HL-60/S4 treated with retinoic acid at 250 ng/mL for 4 days and 3 days (cell line): ENCODE results near the gene IFITM5.
"Not testable (repeated sequence)": the region's sequence is repeated elsewhere in the genome, so short reads cannot be mapped to it uniquely, and the experiment has no call there.

Experiments used
- in situ Hi-C: fragments of 300-500 bp; cut with MboI; formaldehyde crosslinking; loops from 2 replicates; pipeline ENCODE4 v1.7.0; 2022; ENCODE audit warnings: low sequenced_read_pairs

Gene IFITM5

GRCh38 chr11:328516-329100 lies 29.3 kb upstream of the IFITM5 start:
- in situ Hi-C loops = not testable (repeated sequence)

- in situ Hi-C loops = no loop called here
Observed at GRCh38 chr11:328012-328411, 28.7 kb upstream of the IFITM5 start.

GRCh38 chr11:327581-327923 lies 28.2 kb upstream of the IFITM5 start:
- in situ Hi-C loops = no loop called here

GRCh38 chr11:326842-327580 lies 27.7 kb upstream of the IFITM5 start:
- in situ Hi-C loops = no loop called here

- in situ Hi-C loops = no loop called here
Observed at GRCh38 chr11:326592-326841, 27.2 kb upstream of the IFITM5 start.

- in situ Hi-C loops = no loop called here
Observed at GRCh38 chr11:325796-326591, 26.7 kb upstream of the IFITM5 start.

- in situ Hi-C loops = not testable (repeated sequence)
Observed at GRCh38 chr11:324593-325517, 25.5 kb upstream of the IFITM5 start.

- in situ Hi-C loops = no loop called here
Observed at GRCh38 chr11:324156-324555, 24.8 kb upstream of the IFITM5 start.

GRCh38 chr11:319888-320273 lies 20.6 kb upstream of the IFITM5 start:
- in situ Hi-C loops = not testable (repeated sequence)

- in situ Hi-C loops = not testable (repeated sequence)
Observed at GRCh38 chr11:319121-319887, 20.0 kb upstream of the IFITM5 start.

GRCh38 chr11:318405-319120 lies 19.2 kb upstream of the IFITM5 start:
- in situ Hi-C loops = not testable (repeated sequence)

- in situ Hi-C loops = not testable (repeated sequence)
Observed at GRCh38 chr11:317668-318404, 18.5 kb upstream of the IFITM5 start.

- in situ Hi-C loops = no loop called here
Observed at GRCh38 chr11:316891-317301, 17.6 kb upstream of the IFITM5 start.

GRCh38 chr11:316031-316701 lies 16.8 kb upstream of the IFITM5 start:
- in situ Hi-C loops = no loop called here

GRCh38 chr11:315516-315994 lies 16.2 kb upstream of the IFITM5 start:
- in situ Hi-C loops = no loop called here

- in situ Hi-C loops = no loop called here
Observed at GRCh38 chr11:315051-315481, 15.7 kb upstream of the IFITM5 start.

GRCh38 chr11:314554-314875 lies 15.2 kb upstream of the IFITM5 start:
- in situ Hi-C loops = not testable (repeated sequence)

- in situ Hi-C loops = no loop called here
Observed at GRCh38 chr11:313787-314553, 14.6 kb upstream of the IFITM5 start, which contains the start of gene IFITM1. TSS of gene IFITM1 (plus strand) at chr11:314040. CDS start at chr11:314171, 131 bp downstream.
